GM21723 (cell line): ENCODE data around the gene SNX22.

Experiments used
- ATAC-seq: cut with Tn5 transposase; IDR thresholded peaks from one replicate; pipeline ENCODE4 v1.9.1; 2021; ENCODE audit warnings: mild to moderate bottlenecking, moderate library complexity; ENCODE audit not compliant: unreplicated experiment

SNX22 gene

DNA sequence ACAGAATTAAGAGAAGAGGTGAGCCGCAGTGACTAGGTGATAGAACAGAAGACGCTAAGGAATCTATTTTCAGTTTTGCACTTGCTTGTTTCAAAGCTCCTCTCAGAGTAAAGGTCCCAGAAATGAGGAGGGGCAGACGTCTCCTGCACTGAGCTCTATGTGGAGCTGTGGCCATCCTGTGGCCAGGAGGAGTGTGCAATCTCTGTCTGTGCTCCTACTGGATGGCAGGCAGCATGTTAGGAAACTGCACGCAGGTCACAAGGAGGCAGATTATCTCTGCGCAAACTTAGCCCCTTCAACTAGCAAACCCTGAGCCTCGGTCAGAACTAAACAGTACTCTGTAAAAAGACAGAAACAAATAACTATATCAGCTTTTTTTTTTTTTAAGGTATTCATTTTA lies 42.4 kb downstream of the SNX22 start:
- no peak for ATAC-seq

DNA sequence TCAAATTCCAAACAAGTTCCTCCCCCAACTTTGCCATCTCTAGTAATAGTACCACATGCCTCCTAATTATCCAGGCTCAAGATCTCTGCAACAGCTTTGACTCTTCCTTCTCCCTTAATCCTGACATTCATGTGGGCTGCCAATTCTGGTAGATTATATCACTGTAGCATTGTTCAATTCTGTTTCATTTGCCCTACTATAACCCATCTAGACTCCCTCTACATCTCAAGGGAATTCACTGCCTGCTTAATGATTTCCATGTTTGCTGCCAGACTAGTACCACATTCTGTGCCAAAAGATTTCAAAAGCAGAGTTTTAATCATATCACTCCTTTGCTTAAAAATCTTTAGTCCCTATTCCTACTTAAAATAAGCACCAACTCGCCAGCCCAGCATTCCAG lies 45.9 kb downstream of the SNX22 start:
- no peak for ATAC-seq

DNA sequence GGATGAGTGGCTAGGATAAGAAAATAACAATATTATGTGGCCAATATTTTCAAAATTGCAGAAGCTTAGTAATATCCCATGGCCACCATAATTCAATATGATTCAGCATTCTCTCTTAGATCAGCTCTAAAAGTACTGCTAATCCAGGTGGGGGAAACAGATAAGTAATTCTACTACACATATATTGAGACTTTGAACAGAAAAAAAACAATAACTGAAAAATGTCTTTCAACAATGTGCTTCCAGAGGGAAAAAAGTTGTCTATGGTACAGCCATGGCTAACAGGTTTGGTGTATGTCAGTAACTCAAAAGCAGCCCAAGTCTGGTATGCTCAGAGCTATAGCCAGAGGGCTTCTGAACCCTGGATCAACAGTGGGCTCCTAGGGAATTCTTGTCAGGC lies 53.7 kb downstream of the SNX22 start:
- no peak for ATAC-seq
